HepG2 (cell line): ENCODE measurements around the gene ALDH18A1. TPM values are rescaled to one million over a fixed set of nuclear protein-coding genes. Genes with fewer than 3 reads are reported as not detected.

ENCODE experiments used
- BRCA1 ChIP-seq: sonication (generic); formaldehyde crosslinking; IDR thresholded peaks from 2 replicates; pipeline ENCODE4 v1.4.0; 2020; ENCODE audit warnings: missing genetic modification reagents
- CSRNP1 ChIP-seq: sonication (generic); formaldehyde crosslinking; IDR thresholded peaks from 2 replicates; pipeline ENCODE4 v1.8.1; 2023; ENCODE audit warnings: mild to moderate bottlenecking, missing genetic modification reagents
- DR1 ChIP-seq: sonication (generic); formaldehyde crosslinking; IDR thresholded peaks from 2 replicates; pipeline ENCODE4 v1.8.0; 2021; ENCODE audit warnings: mild to moderate bottlenecking, missing genetic modification reagents, inconsistent platforms
- HNF4G ChIP-seq, 2 experiments: sonication (generic) in 1 of 2; formaldehyde crosslinking in 1 of 2; IDR thresholded peaks; 2 replicates each; pipeline versions ENCODE4 v1.4.0 to v1.6.1; 2011 to 2020; ENCODE audit warnings: borderline replicate concordance in 2 of 2, low read depth in 2 of 2, mild to moderate bottlenecking in 2 of 2, low read length in 1 of 2, missing genetic modification reagents in 1 of 2, moderate library complexity in 1 of 2
- HOXA9 ChIP-seq: sonication (generic); formaldehyde crosslinking; IDR thresholded peaks from 2 replicates; pipeline ENCODE4 v1.8.1; 2022; ENCODE audit warnings: missing genetic modification reagents, mild to moderate bottlenecking, moderate library complexity, borderline replicate concordance
- KDM1A ChIP-seq: IDR thresholded peaks from 2 replicates; pipeline ENCODE4 v1.6.1; 2016; ENCODE audit warnings: missing compliant biosample characterization
- KLF12 ChIP-seq: sonication (generic); formaldehyde crosslinking; IDR thresholded peaks from 2 replicates; pipeline ENCODE4 v1.4.0; 2020; ENCODE audit warnings: missing genetic modification reagents, borderline replicate concordance
- KMT2A ChIP-seq: sonication (generic); formaldehyde crosslinking; IDR thresholded peaks from 2 replicates; pipeline ENCODE4 v1.4.0; 2020; ENCODE audit warnings: missing genetic modification reagents
- MAF1 ChIP-seq: sonication (generic); formaldehyde crosslinking; IDR thresholded peaks from 2 replicates; pipeline ENCODE4 v1.5.0; 2020; ENCODE audit warnings: missing genetic modification reagents, borderline replicate concordance
- REL ChIP-seq: sonication (generic); formaldehyde crosslinking; conservative IDR thresholded peaks from 2 replicates; pipeline ENCODE4 v1.8.0; 2022; ENCODE audit warnings: mild to moderate bottlenecking, missing genetic modification reagents, moderate library complexity
- SATB2 ChIP-seq: sonication (generic); formaldehyde crosslinking; IDR thresholded peaks from 2 replicates; pipeline ENCODE4 v1.5.0; 2020; ENCODE audit warnings: missing genetic modification reagents
- ZNF207 ChIP-seq: fragments of 450-650 bp; IDR thresholded peaks from 2 replicates; pipeline ENCODE4 v1.6.1; 2016; ENCODE audit warnings: antibody characterized with exemption, borderline replicate concordance
- ZNF558 ChIP-seq: sonication (generic); formaldehyde crosslinking; IDR thresholded peaks from 2 replicates; pipeline ENCODE4 v1.9.0; 2022; ENCODE audit warnings: mild to moderate bottlenecking, missing genetic modification reagents, borderline replicate concordance
- ZNF761 ChIP-seq: sonication (generic); formaldehyde crosslinking; conservative IDR thresholded peaks from 2 replicates; pipeline ENCODE4 v1.4.0; 2020; ENCODE audit warnings: mild to moderate bottlenecking, missing genetic modification reagents
- ZSCAN31 ChIP-seq: sonication (generic); formaldehyde crosslinking; IDR thresholded peaks from 2 replicates; pipeline ENCODE4 v1.5.0; 2020; ENCODE audit warnings: low read depth, mild to moderate bottlenecking, missing genetic modification reagents
- polyA plus RNA-seq, 8 experiments: library from polyadenylated mRNA; depleted of rRNA in 3 of 8; stranded (reverse) in 7 of 8; unstranded in 1 of 8; fragments of >200 nt; fragmentation: Illumina TruSeq in 4 of 8; extraction: Trizol in 4 of 8; gene quantifications; 2 replicates each; pipeline versions ENCODE4 v1.2.1 to v1.2.3, GENCODE V29; 2011 to 2016; ENCODE audit warnings: low read depth in 4 of 8, missing spikeins in 1 of 8, mixed read lengths in 1 of 8; ENCODE audit not compliant: insufficient read depth in 1 of 8
- total RNA-seq, 5 experiments: library from RNA; depleted of rRNA; stranded (reverse); fragments of >200 nt; fragmentation: Illumina TruSeq; extraction: Trizol; gene quantifications; 2 replicates each; pipeline ENCODE4 v1.2.3, GENCODE V29; 2016; ENCODE audit warnings: low read depth in 1 of 5
- TF ChIP-seq, protein P1 (sequence below), 2 experiments: sonication (generic) in 1 of 2; formaldehyde crosslinking in 1 of 2; IDR thresholded peaks; 2 replicates each; pipeline versions ENCODE4 v1.5.1 to v1.6.1; 2011 to 2020; ENCODE audit warnings: borderline replicate concordance in 1 of 2, low read depth in 1 of 2, low read length in 1 of 2, mild to moderate bottlenecking in 1 of 2, missing genetic modification reagents in 1 of 2, moderate library complexity in 1 of 2
- TF ChIP-seq, protein P2 (sequence below): sonication (generic); formaldehyde crosslinking; IDR thresholded peaks from 2 replicates; pipeline ENCODE4 v1.8.0; 2022; ENCODE audit warnings: mild to moderate bottlenecking, missing genetic modification reagents
- TF ChIP-seq, protein P3 (sequence below): sonication (generic); formaldehyde crosslinking; conservative IDR thresholded peaks from 2 replicates; pipeline ENCODE4 v1.4.0; 2020; ENCODE audit warnings: missing genetic modification reagents

The ALDH18A1 gene
- total and polyA plus RNA-seq, 2 of the 13 experiments (the other 11 are each of a cell fraction or from before 2014, with no cell fraction given), result 180 to 263 TPM

DNA sequence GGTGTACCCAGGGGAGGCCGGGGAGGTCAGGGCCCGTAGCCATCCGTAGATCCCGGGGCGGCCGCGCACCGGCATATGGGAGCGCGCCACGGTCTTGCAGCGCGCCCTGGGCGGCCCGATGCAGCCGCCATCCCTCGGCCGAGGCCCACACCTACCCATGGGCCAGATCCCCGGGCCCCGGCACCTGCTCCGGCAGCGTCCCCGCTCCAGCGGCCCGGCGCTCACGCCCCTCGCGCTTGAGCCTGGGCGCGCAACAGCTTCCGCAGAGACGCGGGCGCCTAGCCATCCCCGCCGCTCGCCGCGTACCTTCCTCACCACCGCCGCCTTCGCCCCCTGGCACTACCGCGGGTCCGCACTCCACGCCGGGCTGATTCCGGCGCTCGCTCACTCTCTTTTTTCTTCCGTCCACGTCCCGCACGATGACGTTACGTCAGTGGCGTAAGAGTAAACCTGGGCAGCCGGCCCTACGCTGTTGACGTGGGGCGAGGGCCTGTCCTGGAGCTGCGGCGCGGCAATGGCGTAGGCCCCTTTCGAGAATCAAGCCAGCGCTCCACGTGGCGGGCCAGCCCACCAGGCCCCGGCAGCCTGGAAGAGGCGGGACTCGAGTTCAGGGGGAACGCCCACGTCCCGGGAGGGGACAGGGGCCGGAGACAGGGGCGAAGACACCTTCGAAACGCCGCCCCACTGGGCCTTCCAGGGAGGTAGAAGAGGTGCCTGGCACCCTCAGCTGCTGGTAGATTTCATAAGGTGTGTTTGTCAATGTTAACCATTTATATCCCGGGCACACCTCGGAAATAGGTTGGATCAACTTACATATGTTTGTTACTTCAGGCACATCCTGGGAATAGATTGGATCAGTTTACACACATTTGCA, at the start of gene ALDH18A1 (continued):
- TF ChIP-seq KMT2A (CRISPR knock-in tag) (no peak; the same call in 1 of the 2 replicates), ZSCAN31 (CRISPR knock-in tag) (no peak; the same call in 1 of the 2 replicates), BRCA1 (CRISPR knock-in tag) (peak; percentile 74; the same call in 1 of the 2 replicates), ZNF207 (no peak), KLF12 (CRISPR knock-in tag) (peak; percentile 74; the same call in 1 of the 2 replicates), REL (CRISPR knock-in tag) (0 out of 2 replicates have a peak, but pooled peaks have one; percentile 51), ZNF761 (CRISPR knock-in tag) (peak; percentile 41; the same call in 1 of the 2 replicates), HOXA9 (CRISPR knock-in tag) (peak; percentile 65; the same call in 1 of the 2 replicates), SATB2 (CRISPR knock-in tag) (no peak), MAF1 (CRISPR knock-in tag) (peak; percentile 40; the same call in 1 of the 2 replicates), DR1 (CRISPR knock-in tag) (peak; percentile 62; the same call in 1 of the 2 replicates), HNF4G (IDR thresholded peaks at IDR 0.05; ENCODE audit: borderline replicate concordance, low read depth, low read length) (no peak), HNF4G (CRISPR knock-in tag; IDR thresholded peaks at IDR 0.05; ENCODE audit: borderline replicate concordance, low read depth) (no peak), CSRNP1 (CRISPR knock-in tag) (peak; percentile 43; the same call in 1 of the 2 replicates), KDM1A (CRISPR knock-in tag) (no peak), ZNF558 (CRISPR knock-in tag) (peak; percentile 59; the same call in 1 of the 2 replicates)
- TF ChIP-seq, protein P1, sequence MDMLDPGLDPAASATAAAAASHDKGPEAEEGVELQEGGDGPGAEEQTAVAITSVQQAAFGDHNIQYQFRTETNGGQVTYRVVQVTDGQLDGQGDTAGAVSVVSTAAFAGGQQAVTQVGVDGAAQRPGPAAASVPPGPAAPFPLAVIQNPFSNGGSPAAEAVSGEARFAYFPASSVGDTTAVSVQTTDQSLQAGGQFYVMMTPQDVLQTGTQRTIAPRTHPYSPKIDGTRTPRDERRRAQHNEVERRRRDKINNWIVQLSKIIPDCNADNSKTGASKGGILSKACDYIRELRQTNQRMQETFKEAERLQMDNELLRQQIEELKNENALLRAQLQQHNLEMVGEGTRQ (IDR thresholded peaks at IDR 0.05; ENCODE audit: low read depth, low read length), result no peak
- TF ChIP-seq, protein P1 (CRISPR knock-in tag; IDR thresholded peaks at IDR 0.05; ENCODE audit: borderline replicate concordance), result no peak
- TF ChIP-seq, protein P2, sequence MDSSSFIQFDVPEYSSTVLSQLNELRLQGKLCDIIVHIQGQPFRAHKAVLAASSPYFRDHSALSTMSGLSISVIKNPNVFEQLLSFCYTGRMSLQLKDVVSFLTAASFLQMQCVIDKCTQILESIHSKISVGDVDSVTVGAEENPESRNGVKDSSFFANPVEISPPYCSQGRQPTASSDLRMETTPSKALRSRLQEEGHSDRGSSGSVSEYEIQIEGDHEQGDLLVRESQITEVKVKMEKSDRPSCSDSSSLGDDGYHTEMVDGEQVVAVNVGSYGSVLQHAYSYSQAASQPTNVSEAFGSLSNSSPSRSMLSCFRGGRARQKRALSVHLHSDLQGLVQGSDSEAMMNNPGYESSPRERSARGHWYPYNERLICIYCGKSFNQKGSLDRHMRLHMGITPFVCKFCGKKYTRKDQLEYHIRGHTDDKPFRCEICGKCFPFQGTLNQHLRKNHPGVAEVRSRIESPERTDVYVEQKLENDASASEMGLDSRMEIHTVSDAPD, result no peak
- TF ChIP-seq, protein P3, sequence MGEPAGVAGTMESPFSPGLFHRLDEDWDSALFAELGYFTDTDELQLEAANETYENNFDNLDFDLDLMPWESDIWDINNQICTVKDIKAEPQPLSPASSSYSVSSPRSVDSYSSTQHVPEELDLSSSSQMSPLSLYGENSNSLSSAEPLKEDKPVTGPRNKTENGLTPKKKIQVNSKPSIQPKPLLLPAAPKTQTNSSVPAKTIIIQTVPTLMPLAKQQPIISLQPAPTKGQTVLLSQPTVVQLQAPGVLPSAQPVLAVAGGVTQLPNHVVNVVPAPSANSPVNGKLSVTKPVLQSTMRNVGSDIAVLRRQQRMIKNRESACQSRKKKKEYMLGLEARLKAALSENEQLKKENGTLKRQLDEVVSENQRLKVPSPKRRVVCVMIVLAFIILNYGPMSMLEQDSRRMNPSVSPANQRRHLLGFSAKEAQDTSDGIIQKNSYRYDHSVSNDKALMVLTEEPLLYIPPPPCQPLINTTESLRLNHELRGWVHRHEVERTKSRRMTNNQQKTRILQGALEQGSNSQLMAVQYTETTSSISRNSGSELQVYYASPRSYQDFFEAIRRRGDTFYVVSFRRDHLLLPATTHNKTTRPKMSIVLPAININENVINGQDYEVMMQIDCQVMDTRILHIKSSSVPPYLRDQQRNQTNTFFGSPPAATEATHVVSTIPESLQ (CRISPR knock-in tag), result no peak
